Endometrium (tissue), 2 donors: ENCODE data around the gene SPAG17.

ENCODE experiments used
- FAIRE-seq: peaks from 2 replicates; lab custom pipeline; 2012; peaks lifted over from hg19 to GRCh38; lab: Jason Lieb, UNC
- donor health status: control.
- donor health status: control.

The SPAG17 gene

GRCh38 chr1:118118873-118119463, 66.1 kb downstream of the SPAG17 start:
- FAIRE-seq = no peak

GRCh38 chr1:118118469-118118868, 66.6 kb downstream of the SPAG17 start:
- no peak for FAIRE-seq

DNA sequence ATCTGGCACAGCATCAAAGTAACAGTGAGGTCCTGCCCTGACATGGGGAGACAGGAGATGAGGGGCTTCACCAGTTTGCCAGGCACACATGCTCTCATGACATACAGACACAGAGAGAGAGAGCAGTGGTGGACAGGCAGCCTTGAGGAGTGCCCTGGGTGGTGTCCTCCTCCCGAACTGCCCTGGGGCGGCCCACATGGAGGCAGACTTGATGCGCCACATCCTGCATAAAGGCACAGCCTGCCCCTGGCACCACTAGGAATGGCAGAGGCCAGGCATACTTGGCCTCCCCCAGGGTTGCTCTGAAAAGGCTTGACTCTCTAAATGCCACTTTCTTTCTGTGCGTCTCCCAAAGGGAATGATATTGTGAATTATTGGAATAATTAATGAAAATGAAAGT, 67.5 kb downstream of the SPAG17 start:
- FAIRE-seq = no peak

DNA sequence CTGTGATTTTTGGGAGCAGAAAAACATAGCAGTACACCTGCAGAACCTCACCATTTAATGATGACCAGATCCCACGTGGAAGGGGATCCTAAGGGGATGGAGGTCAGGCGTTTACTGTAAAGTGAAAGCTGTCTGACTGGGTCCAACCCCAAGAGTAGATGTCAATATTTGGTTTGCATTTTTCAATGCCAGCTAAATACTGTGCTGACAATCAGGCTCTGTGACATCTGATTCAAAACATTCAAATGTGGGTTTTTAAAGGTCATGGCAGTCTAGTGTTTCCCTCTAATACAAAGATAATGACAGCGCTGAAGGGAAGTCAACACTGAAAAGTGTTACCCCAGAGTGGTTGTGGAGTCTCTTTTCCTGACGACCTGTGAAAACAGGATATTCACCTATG, 68.1 kb downstream of the SPAG17 start:
- FAIRE-seq = no peak

GRCh38 chr1:118116401-118116800, 68.6 kb downstream of the SPAG17 start:
- no peak for FAIRE-seq

DNA sequence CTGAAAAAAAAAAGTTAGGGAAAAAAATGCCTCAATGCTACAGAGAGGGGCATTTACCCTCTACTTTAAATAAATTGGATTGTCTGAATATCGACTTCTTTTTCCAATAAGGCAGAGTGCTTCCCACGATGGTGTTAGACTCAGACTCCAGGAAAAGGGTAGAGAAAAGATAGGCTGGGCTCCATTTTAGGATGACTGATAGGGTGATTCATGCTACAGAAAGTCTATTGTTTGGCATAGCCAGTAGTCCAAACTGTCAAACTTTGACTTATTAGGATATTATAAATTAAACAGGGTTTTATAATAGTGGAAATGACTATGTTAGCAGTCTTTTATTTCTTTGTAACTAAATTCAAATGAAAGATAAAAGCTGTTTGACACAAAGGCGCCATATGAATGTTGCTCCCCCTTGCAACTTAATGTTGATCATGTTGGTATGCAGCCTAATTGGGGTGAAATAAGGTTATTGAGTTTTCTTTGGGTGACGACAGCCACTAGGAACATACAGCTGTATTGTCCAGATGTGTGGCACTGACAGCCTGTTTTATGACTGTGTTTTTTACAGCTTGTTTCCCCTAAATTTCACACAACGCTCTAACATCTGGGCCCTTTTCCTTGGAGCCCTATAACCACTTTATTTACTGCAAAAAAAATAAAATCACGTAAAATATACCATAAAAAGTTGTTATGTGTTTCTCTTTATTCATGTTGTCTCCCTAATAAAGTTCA, 69.3 kb downstream of the SPAG17 start:
- FAIRE-seq = no peak

DNA sequence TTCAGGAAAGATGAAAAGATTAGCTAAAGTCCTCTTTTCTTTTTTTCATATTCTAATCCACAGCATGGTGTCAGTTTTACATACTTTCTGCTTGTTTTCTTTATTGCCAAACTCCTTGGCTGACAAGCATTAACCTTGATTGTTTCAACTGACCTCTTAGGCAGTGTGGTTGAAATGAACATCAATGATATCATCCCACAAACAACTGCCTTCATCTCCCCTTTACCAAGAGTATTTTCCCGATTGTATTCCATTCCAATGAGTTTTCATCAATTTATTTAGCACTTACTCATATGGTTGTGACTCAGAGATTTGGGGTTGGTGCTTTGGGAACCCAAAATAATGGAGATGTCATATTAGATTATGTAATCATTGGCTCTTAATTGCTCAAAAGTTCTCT, 71.8 kb downstream of the SPAG17 start:
- no peak for FAIRE-seq

DNA sequence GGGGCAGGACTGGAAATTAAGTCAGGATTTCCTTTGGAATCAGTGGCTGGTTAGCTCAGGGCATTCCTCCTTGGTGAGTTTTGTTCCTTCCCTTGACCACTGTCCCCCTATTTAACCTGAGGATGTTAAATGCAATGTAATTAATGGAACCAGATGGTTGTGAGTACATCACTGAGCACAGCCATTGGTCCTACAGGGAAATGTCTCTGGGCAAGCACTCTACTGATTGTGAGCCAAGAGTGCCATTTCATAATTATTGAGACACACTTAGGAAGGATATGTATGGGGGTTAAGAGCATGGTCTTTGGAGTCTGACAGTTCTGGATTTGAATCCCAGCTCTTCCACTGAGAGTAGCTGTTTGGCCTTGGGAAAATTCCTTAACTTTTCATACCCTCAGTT, 74.4 kb downstream of the SPAG17 start:
- no peak for FAIRE-seq

GRCh38 chr1:118104951-118105350, 80.1 kb downstream of the SPAG17 start:
- FAIRE-seq = no peak

- no peak for FAIRE-seq
Measured at GRCh38 chr1:118102445-118102844, 82.6 kb downstream of the SPAG17 start.

GRCh38 chr1:118101999-118102398, 83.0 kb downstream of the SPAG17 start:
- no peak for FAIRE-seq

DNA sequence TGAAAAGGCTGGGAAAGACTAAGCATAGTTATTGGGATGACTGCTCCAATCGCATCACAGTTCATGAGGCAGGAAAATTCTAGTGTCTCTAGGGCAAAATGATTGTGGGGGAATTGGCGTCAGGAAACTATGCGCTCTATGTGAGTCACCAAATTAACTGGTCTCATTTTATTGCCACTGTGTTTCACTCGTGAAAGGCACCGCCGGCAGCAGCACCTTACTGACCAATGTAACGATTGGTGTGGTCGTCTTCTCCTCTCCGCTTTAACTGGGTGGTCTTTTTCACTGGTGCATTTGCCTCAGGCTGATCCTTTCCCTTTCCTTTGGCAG, 83.5 kb downstream of the SPAG17 start:
- no peak for FAIRE-seq

GRCh38 chr1:118100686-118101514, 84.1 kb downstream of the SPAG17 start:
- no peak for FAIRE-seq

- FAIRE-seq = no peak
Measured at GRCh38 chr1:118099686-118100085, 85.3 kb downstream of the SPAG17 start.

GRCh38 chr1:118097622-118098348, 87.2 kb downstream of the SPAG17 start:
- no peak for FAIRE-seq

DNA sequence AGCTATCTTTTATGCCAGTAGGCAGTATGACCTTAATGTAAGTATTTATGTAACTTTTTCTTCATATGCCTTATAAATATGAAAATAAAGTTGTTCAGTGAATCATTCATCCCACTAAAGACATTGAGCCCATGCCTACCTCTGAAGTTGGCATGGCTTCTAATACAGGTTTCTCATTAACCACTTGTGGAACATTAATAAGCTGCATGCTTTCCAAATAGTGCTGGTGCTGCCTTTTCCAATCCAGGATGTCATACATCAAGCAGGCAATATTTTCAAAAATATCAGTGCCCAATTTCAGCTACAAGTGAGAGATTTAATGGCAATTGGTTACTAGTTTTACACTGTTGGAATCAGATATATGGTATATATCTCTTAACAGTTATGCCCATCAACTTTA, 92.0 kb downstream of the SPAG17 start:
- no peak for FAIRE-seq

DNA sequence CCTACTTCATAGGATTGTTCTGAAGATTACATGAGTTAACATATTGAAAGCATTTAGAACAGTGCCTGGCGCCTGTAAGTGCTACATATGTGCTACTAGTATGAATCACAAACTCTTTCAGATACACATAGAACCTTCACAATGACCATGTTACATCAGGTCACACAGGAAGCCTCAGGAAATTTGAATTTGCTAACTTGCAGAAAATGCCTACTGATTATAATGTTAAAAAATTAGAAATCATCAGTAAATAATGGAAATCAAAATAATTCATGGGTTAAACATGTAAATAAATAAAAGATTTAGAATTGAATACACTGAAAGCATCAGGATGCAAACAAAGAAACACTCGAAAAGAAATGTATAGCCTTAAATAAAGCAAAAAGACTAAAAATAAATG, 94.9 kb downstream of the SPAG17 start:
- no peak for FAIRE-seq

DNA sequence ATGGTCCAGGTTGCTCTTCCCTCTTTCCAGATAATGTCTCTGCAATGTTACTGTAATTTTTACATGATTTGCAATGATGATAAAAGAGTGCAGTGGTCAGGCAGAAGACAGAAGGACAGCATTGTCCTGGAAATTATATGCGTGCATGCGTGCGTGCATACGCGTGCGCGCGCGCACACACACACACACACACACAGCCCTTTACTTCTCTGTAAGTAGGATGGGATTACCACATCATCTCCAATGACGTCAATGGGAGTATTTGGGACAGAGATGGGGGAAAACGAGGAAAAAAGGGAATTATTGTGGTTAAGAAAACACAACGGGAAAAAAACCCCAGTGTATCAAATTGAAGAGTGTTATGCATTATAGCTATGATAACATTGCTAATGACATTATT, 99.7 kb downstream of the SPAG17 start:
- FAIRE-seq = no peak

DNA sequence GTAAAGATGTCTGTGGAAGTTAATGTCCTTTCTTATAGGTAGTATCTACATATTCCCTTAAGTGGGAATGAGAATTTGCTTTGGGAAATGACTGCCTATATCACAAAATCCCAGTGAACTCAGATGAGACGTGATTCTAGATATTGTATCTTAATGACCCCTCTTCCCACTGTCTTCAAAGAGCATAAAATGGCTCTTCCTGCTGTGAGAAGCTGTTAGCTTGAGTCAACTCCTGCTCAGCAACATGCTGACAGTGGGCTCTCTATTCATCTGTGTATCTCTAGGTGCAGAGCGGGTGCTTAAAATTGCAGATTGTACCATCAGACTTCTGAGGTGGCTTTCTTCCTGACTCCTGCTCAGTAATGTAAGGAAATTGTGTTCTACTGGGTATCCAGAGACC, 100.6 kb downstream of the SPAG17 start:
- no peak for FAIRE-seq

DNA sequence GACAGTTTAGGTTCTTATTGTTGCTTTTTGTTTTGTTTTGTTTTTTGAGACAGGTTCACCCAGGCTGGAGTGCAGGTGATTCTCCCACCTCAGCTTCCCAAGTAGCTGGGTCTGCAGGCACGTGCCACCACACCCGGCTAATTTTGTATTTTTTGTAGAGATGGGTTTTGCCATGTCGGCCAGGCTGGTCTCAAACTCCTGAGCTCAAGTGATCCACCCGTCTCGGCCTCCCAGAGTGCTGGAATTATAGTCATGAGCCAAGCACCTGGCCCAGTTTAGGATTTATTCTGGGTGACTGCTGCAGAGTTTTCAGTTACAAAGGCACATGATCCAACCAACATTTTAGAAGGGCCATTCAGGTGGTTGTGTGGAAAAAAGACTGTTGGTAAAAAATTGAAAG, 102.0 kb downstream of the SPAG17 start:
- no peak for FAIRE-seq

DNA sequence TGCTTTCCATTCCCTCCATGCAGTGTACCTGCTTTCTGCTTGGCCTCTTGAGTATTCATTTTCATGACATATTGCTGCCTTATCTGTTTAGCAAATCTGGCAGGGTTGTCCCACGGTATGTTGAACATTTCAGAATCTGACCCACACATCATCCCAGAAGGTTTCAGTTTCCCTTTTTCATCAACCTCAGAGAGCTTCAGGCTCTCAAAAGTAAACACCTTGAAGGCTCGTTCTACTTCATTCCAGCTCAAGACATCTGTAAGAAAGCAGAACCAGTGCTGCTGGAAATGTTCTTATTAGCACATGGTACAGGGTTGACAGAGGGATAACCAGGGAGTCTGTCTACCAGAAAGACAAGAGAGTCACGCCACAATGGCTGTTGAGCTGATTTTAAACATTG, 103.6 kb downstream of the SPAG17 start:
- FAIRE-seq = no peak

DNA sequence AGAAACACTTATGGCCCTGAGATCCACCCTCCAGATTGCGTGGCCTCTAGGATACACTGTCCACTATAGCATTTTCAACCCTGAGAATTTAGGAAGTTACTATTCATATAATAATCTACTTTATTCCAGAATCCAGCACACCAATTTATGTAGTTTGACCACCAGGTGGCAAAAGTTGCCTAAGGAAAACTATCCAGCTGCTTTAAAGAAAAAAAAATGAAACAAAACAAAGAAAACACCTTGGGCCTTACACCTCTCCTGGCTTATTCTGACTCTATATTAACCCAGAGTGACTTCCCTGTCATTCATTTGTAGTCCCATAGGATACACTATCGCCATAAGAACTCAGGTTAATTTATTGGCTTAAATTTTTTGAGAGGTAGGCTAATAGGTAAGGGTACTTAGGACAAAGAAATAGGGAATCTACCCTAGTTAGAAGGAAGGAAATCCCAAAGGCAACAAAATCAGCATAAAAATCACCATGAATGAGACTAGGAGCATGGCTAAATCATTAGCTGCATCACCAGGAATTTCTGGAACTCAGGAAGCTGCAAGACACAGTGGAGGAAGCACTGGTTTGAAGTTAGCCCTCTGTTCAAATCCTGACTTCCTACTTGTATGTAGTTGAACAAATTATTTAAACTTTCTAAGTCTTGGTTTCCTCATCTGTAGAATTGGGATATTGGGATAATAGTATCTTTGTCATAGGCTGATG, 107.5 kb downstream of the SPAG17 start:
- FAIRE-seq = no peak
